GM12878 (cell line): ENCODE results near the gene ZNF19. TPM values are rescaled to one million over a fixed set of nuclear protein-coding genes. Genes with fewer than 3 reads are reported as not detected.

Source experiments
- ATAC-seq: fragments of 200-7000 bp; cut with Tn5 transposase; 3 replicates; pipeline ENCODE4 v1.9.1; 2020; ENCODE audit warnings: mild to moderate bottlenecking, moderate library complexity
- BruUV-seq: library from RNA; stranded (reverse); fragments of 400-500 nt; replicated peaks from 2 replicates; lab custom pipeline; 2021; lab: Mats Ljungman, UMichigan
- CTCF ChIA-PET: fragments of 300-600 bp; sonication (Branson Sonifier 250); formaldehyde crosslinking; extraction: SDS; loops from one replicate; lab custom pipeline; 2021; ENCODE audit warnings: inconsistent platforms; lab: Yijun Ruan, JAX
- POLR2A ChIA-PET: fragments of 350-600 bp; formaldehyde crosslinking; extraction: SDS; loops from one replicate; lab custom pipeline; 2021; ENCODE audit warnings: inconsistent platforms; lab: Charles Lee
- RAD21 ChIA-PET: fragments of 300-600 bp; sonication (Branson Sonifier 250); formaldehyde crosslinking; loops from one replicate; lab custom pipeline; 2023; ENCODE audit warnings: antibody characterized with exemption; ENCODE audit not compliant: unreplicated experiment; lab: Charles Lee
- SMC1A ChIA-PET: fragments of 300-600 bp; sonication (Branson Sonifier 250); formaldehyde crosslinking; loops from one replicate; lab custom pipeline; 2023; ENCODE audit not compliant: unreplicated experiment, uncharacterized antibody; lab: Charles Lee
- DNase-seq: peaks from one replicate; pipeline ENCODE4 v3.0.0-alpha.2; 2011; ENCODE audit warnings: low read depth, low spot score
- FAIRE-seq: peaks from 3 replicates; lab custom pipeline; 2011; peaks lifted over from hg19 to GRCh38; lab: Jason Lieb, UNC
- H2AFZ ChIP-seq: 2 replicates; pipeline ENCODE4 v1.6.0; 2011; ENCODE audit warnings: low read depth, low read length, control low read depth; ENCODE audit not compliant: control insufficient read depth
- H3K27ac ChIP-seq: 2 replicates; pipeline ENCODE4 v1.5.1; 2011; ENCODE audit warnings: control low read depth; ENCODE audit not compliant: control insufficient read depth, insufficient read depth
- H3K27me3 ChIP-seq, 2 experiments: replicated peaks in 1 of 2; 2 replicates each; pipeline versions ENCODE4 v1.6.0 to v1.6.1; 2011; ENCODE audit warnings: low read length in 1 of 2; ENCODE audit not compliant: control insufficient read depth in 2 of 2, insufficient read depth in 2 of 2
- H3K36me3 ChIP-seq, 2 experiments: 2 replicates each; pipeline ENCODE4 v1.5.1; 2011; ENCODE audit warnings: low read length in 1 of 2; ENCODE audit not compliant: control insufficient read depth in 2 of 2, insufficient read depth in 2 of 2
- H3K4me1 ChIP-seq: 2 replicates; pipeline ENCODE4 v1.6.1; 2011; ENCODE audit warnings: mild to moderate bottlenecking, low read length, moderate library complexity, mixed read lengths; ENCODE audit not compliant: control insufficient read depth, insufficient read depth
- H3K4me2 ChIP-seq: 2 replicates; pipeline ENCODE4 v1.6.0; 2011; ENCODE audit warnings: control low read depth; ENCODE audit not compliant: control insufficient read depth, insufficient read depth
- H3K4me3 ChIP-seq: fragments of 200-600 bp; sonication (generic); 2 replicates; pipeline ENCODE4 v1.5.1; 2016
- H3K79me2 ChIP-seq: 2 replicates; pipeline ENCODE4 v1.6.0; 2011; ENCODE audit warnings: low read length; ENCODE audit not compliant: control insufficient read depth, insufficient read depth
- H3K9ac ChIP-seq: 2 replicates; pipeline ENCODE4 v1.8.0; 2011; ENCODE audit warnings: low read length, control low read depth, mixed read lengths; ENCODE audit not compliant: control insufficient read depth, insufficient read depth
- H3K9me3 ChIP-seq: replicated peaks from 3 replicates; pipeline ENCODE4 v1.5.1; 2011; ENCODE audit warnings: mild to moderate bottlenecking, low read length; ENCODE audit not compliant: control insufficient read depth, insufficient read depth
- H4K20me1 ChIP-seq: 2 replicates; pipeline ENCODE4 v1.6.0; 2011; ENCODE audit not compliant: control insufficient read depth, insufficient read depth
- CREB1 ChIP-seq: IDR thresholded peaks from 2 replicates; pipeline ENCODE4 v1.6.1; 2012; ENCODE audit warnings: low read depth, mild to moderate bottlenecking, inconsistent platforms
- ESRRA ChIP-seq: IDR thresholded peaks from 2 replicates; pipeline ENCODE4 v1.6.1; 2012; ENCODE audit warnings: mild to moderate bottlenecking, low read length, improper control_type of control experiment
- PML ChIP-seq: IDR thresholded peaks from 2 replicates; pipeline ENCODE4 v1.6.1; 2012; ENCODE audit warnings: low read length, inconsistent platforms
- POU2F2 ChIP-seq: IDR thresholded peaks from 3 replicates; pipeline ENCODE4 v1.6.1; 2011; ENCODE audit warnings: low read depth, mild to moderate bottlenecking, low read length, borderline replicate concordance
- SMC3 ChIP-seq: IDR thresholded peaks from 2 replicates; pipeline ENCODE4 v1.6.1; 2011; ENCODE audit warnings: low read length, improper control_type of control experiment, borderline replicate concordance
- WGBS: methylation state at CpG from one replicate; pipeline ENCODE4 v1.1.6; 2016; ENCODE audit warnings: low lambda C conversion rate; ENCODE audit not compliant: insufficient replicate concordance, insufficient coverage; ENCODE audit errors: missing lambda C conversion rate; 5-methylcytosine and 5-hydroxymethylcytosine counted together
- in situ Hi-C: fragments of 300-500 bp; cut with MboI; formaldehyde crosslinking; loops from 9 replicates; pipeline ENCODE4 v1.14.3; 2018; ENCODE audit warnings: mixed read lengths
- intact Hi-C: fragments of 100-400 bp; cut with micrococcal nuclease; formaldehyde crosslinking; loops from one replicate; pipeline ENCODE4 v1.14.2; 2022; ENCODE audit not compliant: unreplicated experiment
- polyA plus RNA-seq, 11 experiments: library from polyadenylated mRNA; depleted of rRNA in 4 of 11; unstranded in 6 of 11; stranded (reverse) in 5 of 11; fragments of >200 nt; fragmentation: Nextera tagmentation in 4 of 11; fragmentation: Illumina TruSeq in 1 of 11; extraction: Ambion mirVana in 4 of 11; extraction: Trizol in 1 of 11; gene quantifications; 1 replicate in 1 of 11; 2 replicates in 10 of 11; pipeline versions ENCODE4 v1.2.1 to v1.2.3, GENCODE V29; 2011 to 2016; ENCODE audit warnings: inconsistent platforms in 2 of 11, missing spikeins in 2 of 11, low read depth in 1 of 11
- total RNA-seq, 4 experiments: library from RNA; depleted of rRNA in 3 of 4; stranded (reverse); fragments of >200 nt in 3 of 4; fragmentation: Illumina TruSeq in 1 of 4; extraction: Trizol in 1 of 4; gene quantifications; 2 replicates each; pipeline versions ENCODE4 v1.2.1 to v1.2.3, GENCODE V29; 2013 to 2021
- TF ChIP-seq, protein P1 (sequence below): fragments of 450-650 bp; conservative IDR thresholded peaks from 2 replicates; pipeline ENCODE4 v1.6.1; 2017; ENCODE audit warnings: mild to moderate bottlenecking, moderate library complexity
- TF ChIP-seq, protein P2 (sequence below): fragments of 450-650 bp; IDR thresholded peaks from 2 replicates; pipeline ENCODE4 v1.6.1; 2017; ENCODE audit warnings: mild to moderate bottlenecking, moderate library complexity
- TF ChIP-seq, protein P3 (sequence below): IDR thresholded peaks from 2 replicates; pipeline ENCODE4 v1.6.1; 2012; ENCODE audit warnings: improper control_type of control experiment, low read depth, low read length; ENCODE audit not compliant: insufficient replicate concordance

ZNF19 gene
- total and polyA plus RNA-seq, 10 of the 15 experiments (the other 5 are each of a cell fraction or from before 2014, with no cell fraction given), result 1.0 to 3.3 (median 2.0) TPM

DNA sequence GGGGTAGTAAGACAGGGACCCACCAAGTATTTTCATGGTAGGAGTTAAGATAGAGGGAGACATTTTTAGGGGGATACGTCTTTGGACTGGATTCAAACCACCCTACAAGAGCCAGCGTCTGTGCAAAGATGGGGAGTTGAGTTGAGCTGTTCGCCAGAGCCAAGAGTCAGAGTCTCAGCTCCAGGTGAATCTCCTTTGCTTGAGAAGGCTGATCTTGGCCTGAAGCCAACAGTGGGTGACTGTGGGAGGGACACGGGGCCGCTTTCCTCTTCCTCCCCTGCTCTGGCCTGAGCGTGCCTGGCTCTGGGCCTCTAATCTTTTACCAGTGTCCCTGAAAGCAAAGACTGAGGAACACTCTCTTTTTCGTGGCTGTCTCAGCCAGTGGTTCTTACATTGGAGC is 52.7 kb downstream of the ZNF19 start:
- in situ Hi-C loops, result no loop called here
- no peak for TF ChIP-seq ESRRA
- no peak for TF ChIP-seq POU2F2
- TF ChIP-seq, protein P1, sequence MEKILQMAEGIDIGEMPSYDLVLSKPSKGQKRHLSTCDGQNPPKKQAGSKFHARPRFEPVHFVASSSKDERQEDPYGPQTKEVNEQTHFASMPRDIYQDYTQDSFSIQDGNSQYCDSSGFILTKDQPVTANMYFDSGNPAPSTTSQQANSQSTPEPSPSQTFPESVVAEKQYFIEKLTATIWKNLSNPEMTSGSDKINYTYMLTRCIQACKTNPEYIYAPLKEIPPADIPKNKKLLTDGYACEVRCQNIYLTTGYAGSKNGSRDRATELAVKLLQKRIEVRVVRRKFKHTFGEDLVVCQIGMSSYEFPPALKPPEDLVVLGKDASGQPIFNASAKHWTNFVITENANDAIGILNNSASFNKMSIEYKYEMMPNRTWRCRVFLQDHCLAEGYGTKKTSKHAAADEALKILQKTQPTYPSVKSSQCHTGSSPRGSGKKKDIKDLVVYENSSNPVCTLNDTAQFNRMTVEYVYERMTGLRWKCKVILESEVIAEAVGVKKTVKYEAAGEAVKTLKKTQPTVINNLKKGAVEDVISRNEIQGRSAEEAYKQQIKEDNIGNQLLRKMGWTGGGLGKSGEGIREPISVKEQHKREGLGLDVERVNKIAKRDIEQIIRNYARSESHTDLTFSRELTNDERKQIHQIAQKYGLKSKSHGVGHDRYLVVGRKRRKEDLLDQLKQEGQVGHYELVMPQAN, result no peak
- TF ChIP-seq, protein P2, sequence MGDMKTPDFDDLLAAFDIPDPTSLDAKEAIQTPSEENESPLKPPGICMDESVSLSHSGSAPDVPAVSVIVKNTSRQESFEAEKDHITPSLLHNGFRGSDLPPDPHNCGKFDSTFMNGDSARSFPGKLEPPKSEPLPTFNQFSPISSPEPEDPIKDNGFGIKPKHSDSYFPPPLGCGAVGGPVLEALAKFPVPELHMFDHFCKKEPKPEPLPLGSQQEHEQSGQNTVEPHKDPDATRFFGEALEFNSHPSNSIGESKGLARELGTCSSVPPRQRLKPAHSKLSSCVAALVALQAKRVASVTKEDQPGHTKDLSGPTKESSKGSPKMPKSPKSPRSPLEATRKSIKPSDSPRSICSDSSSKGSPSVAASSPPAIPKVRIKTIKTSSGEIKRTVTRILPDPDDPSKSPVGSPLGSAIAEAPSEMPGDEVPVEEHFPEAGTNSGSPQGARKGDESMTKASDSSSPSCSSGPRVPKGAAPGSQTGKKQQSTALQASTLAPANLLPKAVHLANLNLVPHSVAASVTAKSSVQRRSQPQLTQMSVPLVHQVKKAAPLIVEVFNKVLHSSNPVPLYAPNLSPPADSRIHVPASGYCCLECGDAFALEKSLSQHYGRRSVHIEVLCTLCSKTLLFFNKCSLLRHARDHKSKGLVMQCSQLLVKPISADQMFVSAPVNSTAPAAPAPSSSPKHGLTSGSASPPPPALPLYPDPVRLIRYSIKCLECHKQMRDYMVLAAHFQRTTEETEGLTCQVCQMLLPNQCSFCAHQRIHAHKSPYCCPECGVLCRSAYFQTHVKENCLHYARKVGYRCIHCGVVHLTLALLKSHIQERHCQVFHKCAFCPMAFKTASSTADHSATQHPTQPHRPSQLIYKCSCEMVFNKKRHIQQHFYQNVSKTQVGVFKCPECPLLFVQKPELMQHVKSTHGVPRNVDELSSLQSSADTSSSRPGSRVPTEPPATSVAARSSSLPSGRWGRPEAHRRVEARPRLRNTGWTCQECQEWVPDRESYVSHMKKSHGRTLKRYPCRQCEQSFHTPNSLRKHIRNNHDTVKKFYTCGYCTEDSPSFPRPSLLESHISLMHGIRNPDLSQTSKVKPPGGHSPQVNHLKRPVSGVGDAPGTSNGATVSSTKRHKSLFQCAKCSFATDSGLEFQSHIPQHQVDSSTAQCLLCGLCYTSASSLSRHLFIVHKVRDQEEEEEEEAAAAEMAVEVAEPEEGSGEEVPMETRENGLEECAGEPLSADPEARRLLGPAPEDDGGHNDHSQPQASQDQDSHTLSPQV, result no peak
- no peak for TF ChIP-seq SMC3
- TF ChIP-seq PML, result no peak
- TF ChIP-seq, protein P3, sequence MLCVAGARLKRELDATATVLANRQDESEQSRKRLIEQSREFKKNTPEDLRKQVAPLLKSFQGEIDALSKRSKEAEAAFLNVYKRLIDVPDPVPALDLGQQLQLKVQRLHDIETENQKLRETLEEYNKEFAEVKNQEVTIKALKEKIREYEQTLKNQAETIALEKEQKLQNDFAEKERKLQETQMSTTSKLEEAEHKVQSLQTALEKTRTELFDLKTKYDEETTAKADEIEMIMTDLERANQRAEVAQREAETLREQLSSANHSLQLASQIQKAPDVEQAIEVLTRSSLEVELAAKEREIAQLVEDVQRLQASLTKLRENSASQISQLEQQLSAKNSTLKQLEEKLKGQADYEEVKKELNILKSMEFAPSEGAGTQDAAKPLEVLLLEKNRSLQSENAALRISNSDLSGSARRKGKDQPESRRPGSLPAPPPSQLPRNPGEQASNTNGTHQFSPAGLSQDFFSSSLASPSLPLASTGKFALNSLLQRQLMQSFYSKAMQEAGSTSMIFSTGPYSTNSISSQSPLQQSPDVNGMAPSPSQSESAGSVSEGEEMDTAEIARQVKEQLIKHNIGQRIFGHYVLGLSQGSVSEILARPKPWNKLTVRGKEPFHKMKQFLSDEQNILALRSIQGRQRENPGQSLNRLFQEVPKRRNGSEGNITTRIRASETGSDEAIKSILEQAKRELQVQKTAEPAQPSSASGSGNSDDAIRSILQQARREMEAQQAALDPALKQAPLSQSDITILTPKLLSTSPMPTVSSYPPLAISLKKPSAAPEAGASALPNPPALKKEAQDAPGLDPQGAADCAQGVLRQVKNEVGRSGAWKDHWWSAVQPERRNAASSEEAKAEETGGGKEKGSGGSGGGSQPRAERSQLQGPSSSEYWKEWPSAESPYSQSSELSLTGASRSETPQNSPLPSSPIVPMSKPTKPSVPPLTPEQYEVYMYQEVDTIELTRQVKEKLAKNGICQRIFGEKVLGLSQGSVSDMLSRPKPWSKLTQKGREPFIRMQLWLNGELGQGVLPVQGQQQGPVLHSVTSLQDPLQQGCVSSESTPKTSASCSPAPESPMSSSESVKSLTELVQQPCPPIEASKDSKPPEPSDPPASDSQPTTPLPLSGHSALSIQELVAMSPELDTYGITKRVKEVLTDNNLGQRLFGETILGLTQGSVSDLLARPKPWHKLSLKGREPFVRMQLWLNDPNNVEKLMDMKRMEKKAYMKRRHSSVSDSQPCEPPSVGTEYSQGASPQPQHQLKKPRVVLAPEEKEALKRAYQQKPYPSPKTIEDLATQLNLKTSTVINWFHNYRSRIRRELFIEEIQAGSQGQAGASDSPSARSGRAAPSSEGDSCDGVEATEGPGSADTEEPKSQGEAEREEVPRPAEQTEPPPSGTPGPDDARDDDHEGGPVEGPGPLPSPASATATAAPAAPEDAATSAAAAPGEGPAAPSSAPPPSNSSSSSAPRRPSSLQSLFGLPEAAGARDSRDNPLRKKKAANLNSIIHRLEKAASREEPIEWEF, result no peak
- TF ChIP-seq CREB1, result no peak
- intact Hi-C loops, result no loop called here
- no TSS peak for BruUV-seq
- ChIA-PET RAD21 (no interaction called here), SMC1A (interaction anchor here (1.1 kb wide), 1 partner anchor 24 kb away, joined by 3 read pairs; no protein-coding TSS in a partner anchor), POLR2A (interaction anchor here (0.6 kb wide), 1 partner anchor 28 kb away, joined by 4 read pairs; no protein-coding TSS in a partner anchor), CTCF (interaction anchor here (1.1 to 2.2 kb wide), 2 partner anchors 24 to 63 kb away, joined by 3 to 6 read pairs; no protein-coding TSS in a partner anchor)
- H2AFZ ChIP-seq, result no peak overlapping the region
- 44% methylated on average over 7 of the region's 7 CpGs for WGBS
- no peak overlapping the region for H3K4me3 ChIP-seq
- ATAC-seq (no peak), FAIRE-seq (no peak), DNase-seq (no peak)
- H3K27ac ChIP-seq, result no peak overlapping the region
- no peak overlapping the region for H3K4me2 ChIP-seq
- no peaks in the 10 kb centered on the region; a peak in 1 of 4 replicates for H3K27me3 ChIP-seq
- H3K79me2 ChIP-seq, result no peaks in the 10 kb centered on the region
- H3K36me3 ChIP-seq, result no peaks in the 10 kb centered on the region
- no peaks in the 10 kb centered on the region for H3K4me1 ChIP-seq
- no peaks in the 10 kb centered on the region for H4K20me1 ChIP-seq
- no peaks in the 10 kb centered on the region; the same call in 2 of the 3 replicates for H3K9me3 ChIP-seq
- no peak overlapping the region for H3K9ac ChIP-seq
